Measurements from ENCODE around the gene MINDY4.

MINDY4 gene

GRCh38 chr7:30934732-30935568 lies 163.7 kb downstream of the MINDY4 start:
- no peak for FAIRE-seq

- FAIRE-seq, result no peak
These were observed 164.3 kb downstream of the MINDY4 start for GRCh38 chr7:30935569-30935877.

DNA sequence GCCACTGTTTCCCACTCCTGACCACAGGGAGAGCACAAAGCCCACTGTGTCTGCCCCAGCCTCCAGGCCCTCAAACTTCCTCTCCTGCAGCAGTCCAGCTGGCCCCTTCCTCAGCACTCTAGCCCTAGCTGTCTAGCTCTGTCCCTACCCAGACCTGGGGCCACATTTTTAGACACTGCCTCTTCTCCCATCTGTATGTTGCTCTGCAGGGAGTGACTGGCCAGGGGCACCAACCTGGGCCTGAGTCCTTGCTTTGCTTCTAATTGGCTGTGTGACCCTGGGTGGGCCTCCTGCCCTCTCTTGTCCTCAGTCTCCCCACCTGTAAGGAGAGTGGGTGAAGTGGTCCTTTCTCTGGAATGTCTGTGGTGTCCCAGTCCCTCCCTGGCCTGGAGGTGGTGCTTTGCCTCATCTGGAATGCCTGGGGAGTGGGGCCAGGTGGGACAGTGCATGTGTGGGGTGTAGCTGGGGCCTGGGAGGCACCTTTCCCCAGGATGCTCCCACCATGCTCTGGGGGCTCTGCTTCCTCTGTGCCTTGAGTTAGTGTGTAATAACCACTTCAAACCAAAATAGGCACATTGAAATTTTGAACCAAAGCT lies 165.5 kb downstream of the MINDY4 start:
- no peak for FAIRE-seq

DNA sequence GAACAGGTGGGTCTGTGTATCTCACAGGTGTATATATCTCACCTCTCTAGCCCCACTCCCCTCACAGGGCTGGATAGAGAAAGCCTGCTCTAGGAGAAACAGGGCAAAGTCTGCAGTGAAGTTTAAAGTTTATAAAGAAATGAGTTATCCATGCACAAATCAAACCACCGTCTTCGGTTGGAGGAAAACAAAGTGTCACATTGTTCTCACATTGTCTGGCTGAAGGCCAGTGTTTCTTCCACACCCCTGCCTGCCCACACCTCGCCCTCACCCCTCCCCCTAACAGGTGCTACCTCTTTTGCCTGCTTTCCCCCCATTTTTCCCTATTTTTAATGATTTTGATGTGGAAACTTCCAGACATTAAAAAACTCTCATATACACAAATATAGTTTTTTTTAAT lies 166.2 kb downstream of the MINDY4 start:
- no peak for FAIRE-seq

DNA sequence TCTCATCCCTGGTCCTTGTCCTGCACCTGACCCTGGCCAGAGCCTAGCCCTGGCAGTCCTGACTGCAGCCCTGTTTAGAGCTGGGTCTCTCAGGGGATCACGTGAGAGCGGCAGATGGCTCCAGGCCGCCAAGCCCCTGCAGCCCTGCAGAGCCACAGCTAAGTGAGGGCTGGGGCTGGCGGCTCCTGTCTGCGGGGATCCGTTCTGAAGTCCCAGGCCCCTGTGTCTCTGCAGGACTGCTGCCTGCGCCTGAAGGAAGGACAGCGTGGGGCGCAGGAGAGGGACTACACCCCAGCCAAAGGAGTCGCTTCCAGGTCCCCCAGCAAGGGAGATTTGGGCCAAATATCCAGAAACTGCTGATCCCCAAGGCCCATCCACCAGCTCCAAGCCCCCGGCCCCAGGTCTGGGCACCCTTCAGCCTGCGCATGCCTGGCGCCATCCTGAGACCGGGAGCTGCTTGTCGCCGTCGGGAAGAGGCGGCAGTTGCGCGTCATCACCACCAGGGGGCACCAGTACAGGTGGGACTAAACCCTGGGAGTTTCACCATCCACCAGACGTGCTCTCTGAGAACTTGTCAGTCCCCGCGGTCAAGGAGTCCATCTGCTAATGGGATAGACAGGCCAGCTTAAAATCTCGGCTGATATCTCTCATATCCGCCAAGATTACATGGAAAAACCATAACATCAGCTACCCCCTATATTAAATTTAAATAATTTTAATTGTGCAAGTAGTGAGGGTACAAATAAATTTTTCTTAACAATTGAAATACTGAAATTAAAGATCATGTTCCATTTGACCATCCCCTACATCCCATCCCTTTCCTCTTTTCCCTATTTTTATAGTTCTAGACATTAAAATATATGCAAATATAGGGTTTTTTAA lies 167.5 kb downstream of the MINDY4 start:
- FAIRE-seq, result no peak

DNA sequence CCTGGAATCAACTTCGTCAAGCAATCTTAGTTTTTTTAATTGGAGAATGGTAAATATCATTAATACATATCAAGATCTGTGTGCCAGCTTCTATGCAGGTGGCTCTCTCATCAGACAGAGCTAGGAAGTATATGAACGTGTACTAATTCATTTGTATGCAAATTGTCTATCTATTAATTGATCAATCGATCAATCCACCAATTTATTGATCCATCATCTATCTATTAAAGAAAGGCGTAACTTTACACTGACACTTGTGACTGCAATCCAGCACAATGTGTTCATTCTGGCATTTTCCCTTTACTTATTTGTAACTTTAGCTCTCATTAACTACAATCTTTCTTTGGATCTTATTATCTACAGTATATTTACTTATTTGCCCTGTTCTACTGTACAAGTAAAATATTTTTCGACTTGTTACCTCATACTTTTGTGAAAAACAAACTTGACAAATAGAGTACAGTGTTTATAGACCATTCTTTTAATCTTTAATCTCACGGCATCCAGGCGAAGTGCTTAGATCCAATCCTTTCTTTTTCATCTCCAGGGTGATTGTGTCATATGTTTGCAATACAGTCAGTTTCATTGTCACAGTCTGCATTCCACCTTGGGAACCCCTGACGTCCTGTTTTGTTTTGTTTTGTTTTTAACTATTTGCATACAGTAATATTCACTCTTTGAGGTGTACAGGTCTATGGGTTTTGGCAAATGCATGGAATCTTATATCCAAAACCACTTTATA lies 170.5 kb downstream of the MINDY4 start:
- no peak for FAIRE-seq

Data from A204.1 (cell line).